Islet of Langerhans (tissue), 1 donor: ENCODE measurements around the gene ABCC5.
A peak's percentile ranks its signal among the peaks of the same experiment; 100 is the strongest.

Experiments
- FAIRE-seq: peaks from one replicate; lab custom pipeline; 2011; peaks lifted over from hg19 to GRCh38; lab: Jason Lieb, UNC

Gene ABCC5

GRCh38 chr3:183922421-183922820 lies 95.3 kb downstream of the ABCC5 start:
- no peak for FAIRE-seq

DNA sequence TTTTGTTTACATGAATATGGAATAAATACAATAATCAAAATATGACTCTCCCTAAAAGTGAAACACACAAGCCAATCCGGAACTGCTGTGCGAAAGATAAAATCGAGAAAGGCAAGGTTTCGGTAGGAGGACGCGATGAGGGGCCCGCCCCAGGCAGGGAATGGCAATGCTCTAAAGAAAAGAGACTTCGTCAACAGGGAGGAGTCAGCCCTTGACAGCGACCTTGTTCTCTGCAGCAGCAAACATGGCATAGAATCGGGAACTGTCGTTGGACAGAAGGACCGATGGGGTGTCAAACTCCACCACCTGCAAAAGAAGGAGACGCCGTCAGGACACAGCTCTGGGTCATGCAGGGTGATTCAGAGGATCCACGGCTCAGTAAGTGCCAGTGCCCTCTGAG lies 96.6 kb downstream of the ABCC5 start:
- no peak for FAIRE-seq

DNA sequence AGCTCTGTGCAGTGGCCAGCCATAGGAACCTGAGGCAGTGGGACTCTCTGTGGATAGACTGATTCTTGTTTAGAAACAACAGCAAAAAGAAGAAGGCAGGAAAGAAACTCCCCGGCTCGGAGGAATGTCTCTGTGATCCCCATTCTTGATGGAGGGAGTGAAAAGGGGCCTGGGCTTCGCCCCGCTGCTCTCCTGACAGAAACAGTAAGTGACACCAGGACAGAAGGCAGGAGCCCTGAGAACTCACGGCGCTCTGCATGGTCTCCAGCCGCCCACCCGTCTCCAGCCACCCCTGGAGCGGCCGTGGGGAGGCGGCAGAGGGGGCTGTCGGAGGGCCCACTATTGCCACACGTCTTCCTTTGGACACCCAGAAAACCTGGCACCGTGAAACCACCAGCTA lies 97.3 kb downstream of the ABCC5 start:
- FAIRE-seq: no peak

DNA sequence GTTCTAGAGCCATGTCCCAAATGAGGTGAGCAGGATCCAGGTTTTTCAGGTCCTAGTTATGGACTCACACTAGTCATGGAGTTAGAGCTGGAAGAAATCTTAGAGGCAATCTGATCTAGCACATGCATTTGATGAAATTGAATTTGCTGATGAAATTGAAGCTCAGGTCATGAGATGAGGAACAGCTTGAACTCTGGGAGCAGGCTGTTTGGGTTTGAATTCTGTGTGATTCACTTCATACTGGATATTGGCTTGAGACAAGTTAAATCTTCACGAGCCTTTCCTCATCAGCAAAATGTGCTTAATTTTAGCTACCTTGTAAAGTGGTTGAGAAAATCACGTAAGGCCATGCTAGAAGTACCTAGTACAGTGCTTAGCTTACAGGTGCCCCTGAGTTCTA lies 99.5 kb downstream of the ABCC5 start:
- no peak for FAIRE-seq

DNA sequence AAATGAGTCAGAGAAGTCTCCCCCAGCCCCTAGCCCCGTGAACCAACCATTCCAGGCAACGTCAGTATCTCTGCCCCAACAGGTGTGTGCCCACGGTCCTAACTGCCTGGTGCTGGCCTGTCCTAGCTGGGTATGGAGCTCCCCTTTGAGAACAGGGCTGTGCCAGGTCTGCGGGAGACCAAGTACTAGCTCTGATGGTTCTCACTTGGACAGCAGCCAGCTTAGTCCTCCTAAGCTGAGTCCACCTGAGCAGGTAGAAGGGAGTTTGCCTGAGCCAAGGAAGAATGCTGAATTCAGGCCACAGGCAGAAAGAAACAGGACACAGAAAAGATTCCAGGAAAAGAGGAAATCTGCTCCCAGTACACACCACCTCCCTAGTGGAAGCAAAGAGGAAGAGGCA lies 99.9 kb downstream of the ABCC5 start:
- FAIRE-seq: no peak

GRCh38 chr3:183914856-183915255 lies 102.8 kb downstream of the ABCC5 start:
- FAIRE-seq: no peak

GRCh38 chr3:183913580-183913920 lies 104.1 kb downstream of the ABCC5 start:
- FAIRE-seq: no peak

GRCh38 chr3:183912895-183913579 lies 104.6 kb downstream of the ABCC5 start:
- FAIRE-seq: no peak

DNA sequence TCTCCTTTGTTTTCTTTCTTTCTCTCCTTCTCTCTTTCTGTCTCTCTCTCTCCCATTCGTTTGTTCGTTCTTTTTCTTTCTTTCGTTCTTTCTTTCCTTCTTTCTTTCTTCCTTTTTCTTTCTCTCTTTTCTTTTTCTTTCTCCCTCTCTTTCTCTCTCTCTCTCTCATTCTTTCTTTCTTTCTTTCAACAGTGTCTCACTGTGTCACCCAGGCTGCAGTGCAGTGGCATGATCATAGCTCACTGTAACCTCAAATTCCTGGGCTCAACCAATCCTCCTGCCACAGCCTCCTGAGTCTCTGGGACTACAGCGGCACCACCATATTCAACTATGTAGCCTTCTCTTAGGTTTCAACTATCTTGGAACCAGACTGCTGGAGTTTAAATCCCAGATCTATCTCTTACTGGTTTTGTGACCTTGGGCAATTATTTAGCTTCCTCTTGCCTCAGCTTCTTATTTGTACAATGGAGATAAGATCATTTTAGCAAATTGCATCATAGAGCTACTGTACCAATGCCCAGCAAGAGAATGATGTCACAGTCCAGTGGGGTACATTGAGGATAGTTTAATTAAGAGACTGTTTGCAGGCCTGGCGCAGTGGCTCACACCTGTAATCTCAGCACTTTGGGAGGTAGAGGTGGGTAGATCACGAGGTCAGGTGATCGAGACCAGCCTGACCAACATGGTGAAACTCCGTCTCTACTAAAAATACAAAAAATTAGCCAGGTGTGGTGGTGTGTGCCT lies 105.7 kb downstream of the ABCC5 start:
- FAIRE-seq: no peak

- FAIRE-seq: no peak
These were observed 106.6 kb downstream of the ABCC5 start for GRCh38 chr3:183911087-183911486.

DNA sequence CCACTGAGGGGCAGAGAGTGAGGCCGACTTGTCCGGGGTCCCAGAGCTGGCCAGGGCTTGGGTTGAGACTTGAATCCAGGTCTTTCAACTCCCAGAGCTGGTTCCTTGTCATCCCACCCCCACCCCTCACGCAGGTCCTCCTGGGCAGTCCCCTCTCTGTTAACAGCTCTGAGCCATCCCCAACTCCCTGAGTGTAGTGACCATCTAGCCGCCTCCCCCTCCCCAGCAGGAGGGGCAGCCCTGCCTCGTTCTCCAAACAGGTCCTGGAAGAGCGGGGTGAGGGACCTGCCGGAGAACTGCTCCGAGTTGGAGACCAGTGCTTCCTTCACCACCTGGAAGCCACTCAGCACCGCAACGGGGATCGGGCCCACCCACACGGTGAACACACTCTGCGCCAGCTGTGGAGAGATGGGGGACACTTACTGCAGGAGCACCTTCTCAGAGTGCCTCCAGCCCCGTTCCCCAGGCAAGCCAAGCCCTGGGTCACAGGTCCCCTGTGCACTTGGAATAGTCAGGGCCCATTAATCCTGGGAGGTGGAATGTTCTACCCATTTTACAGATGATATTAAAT lies 108.6 kb downstream of the ABCC5 start:
- no peak for FAIRE-seq

DNA sequence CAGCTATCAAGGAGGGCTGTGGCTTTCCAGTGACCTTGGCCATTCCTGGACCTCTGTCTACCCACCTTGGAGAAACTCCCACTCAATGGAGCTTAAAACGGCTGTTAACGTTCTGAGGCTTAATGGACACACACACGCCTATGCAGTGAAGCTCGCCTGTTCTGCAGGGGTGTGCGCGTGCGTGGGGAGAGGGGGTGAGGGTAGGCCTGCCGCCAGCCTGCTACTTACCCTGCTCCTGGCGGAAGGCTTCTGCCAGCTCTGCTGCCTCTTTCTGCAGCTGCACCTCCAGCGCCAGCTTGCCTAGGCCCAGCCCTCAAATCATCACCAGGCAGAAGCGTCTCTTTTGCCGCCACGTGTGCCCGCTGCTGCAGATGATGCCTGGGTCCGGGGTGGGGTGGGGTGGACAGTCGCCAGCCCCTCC lies 109.8 kb downstream of the ABCC5 start:
- FAIRE-seq: no peak

DNA sequence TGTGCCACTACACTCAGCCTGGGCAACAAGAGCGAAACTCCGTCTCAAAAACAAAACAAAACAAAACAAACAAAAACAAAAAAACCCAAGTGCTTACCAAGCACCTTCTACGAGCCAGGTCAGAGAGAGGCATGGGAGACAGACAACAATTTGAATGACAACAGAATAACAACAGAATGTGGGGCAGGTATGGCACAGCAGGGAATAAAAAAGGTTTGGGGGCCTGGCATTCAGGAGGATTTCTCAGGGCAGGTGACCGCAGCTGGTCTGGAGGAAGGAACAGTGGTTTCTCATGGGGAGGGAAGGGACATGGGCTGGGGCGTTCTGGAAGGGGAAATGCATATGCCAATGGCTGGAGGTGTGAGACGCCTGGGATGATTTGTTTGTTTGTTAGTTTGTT lies 110.5 kb downstream of the ABCC5 start:
- FAIRE-seq: no peak

GRCh38 chr3:183906234-183906921 lies 111.3 kb downstream of the ABCC5 start:
- FAIRE-seq: no peak

DNA sequence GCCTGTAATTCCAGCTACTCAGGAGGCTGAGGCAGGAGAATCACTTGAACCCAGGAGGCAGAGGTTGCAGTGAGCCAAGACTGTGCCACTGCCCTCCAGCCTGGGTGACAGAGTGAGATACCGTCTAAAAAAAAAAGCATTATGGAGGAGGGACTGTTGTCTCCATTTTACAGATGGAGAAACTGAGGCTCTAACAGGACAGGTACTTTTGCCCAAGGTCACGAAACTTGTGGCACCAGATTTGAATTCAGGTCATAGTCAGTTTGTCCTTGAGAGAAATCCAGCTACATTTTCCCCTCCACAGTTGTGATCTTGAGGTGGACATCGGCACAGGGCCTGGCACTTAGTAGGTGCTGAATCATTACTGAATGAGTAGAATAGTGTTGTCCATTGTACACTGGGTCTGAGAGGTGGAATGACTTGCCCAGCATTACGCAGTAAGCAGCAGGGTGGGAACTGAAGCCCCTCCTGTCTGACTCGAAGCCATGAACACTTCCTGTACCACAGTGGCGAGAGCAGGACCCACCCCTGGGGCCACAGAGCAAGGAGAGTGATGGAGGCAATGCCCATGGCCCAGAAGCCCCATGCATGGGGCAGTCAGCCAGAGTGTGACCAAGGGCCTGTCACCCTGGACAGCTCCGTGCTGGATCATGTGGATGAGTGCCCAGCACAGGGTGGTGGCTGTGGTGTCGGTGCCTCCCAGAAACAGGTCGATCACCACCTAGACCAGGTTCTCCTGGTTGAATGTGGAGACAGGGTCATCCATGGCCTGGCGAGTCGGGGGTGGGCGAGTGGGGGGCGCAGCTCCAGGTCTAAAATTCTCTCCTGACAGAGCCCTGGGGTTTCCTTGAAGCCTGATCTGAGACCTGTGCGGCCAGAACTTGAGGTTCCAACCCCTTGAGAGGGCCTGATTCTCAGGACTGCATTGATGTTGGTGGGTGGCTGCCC lies 112.6 kb downstream of the ABCC5 start:
- FAIRE-seq: no peak

DNA sequence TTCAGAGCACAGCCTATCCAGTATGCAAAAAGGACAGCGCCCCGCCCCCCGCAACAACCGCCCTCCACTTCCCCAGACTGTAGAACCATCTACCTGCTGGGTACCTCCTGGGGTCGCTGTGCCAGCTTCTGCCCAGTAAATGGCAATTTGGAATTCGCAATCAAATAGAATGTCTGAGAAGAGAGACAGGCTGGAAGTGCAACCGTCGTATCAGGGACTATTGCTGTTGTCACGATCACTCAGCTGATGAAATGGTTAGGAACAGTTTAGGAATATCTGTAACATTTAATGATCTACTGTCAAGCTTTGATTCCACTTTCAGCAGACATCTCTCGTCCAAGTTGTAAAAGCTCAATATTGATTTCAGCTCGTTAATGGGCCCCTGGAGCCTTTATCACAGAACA lies 119.7 kb downstream of the ABCC5 start:
- FAIRE-seq: no peak

GRCh38 chr3:183897606-183898005 lies 120.1 kb downstream of the ABCC5 start:
- FAIRE-seq: no peak

- no peak for FAIRE-seq
These were observed 121.1 kb downstream of the ABCC5 start for GRCh38 chr3:183896610-183897009.

GRCh38 chr3:183896184-183896583 lies 121.5 kb downstream of the ABCC5 start:
- FAIRE-seq: no peak

DNA sequence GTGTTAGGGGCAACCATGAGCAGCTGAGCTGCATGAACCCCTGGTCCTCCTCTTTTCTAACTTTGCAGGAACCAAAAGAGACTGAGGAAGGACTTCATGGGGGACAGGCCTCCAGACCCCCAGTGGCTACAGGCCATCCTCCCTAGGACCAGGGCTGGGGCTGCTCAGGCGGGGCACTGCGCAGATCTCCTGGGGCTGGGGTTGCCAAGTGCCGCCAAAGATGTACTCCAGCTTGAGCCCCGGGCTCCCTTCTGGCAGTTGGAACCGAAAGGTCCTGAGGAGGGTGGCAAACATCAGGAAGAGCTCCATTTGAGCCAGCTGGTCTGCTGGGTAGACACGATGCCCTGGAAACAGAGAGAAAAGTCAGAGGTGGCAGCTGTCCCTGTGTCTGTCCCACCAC lies 121.9 kb downstream of the ABCC5 start:
- no peak for FAIRE-seq

DNA sequence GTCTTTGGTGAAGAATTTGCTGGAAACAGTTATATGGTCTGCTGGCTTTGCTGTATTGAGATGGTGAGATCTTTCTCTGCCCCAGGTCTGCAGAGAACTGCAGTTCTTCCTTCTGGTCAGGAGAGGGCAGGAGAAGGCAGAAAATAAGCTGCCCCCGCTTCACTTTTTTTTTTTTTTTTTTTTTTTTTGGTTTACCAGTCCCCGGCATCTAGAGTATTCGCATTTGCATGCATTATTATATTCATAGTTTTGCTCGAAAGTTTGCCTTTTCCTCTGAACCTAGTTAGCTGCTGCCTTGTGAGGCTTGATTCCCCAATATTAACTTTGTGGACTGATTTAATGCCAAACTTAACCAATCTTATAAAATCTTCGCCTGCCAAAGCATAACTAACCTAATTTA lies 122.4 kb downstream of the ABCC5 start:
- peak; percentile 86 for FAIRE-seq

DNA sequence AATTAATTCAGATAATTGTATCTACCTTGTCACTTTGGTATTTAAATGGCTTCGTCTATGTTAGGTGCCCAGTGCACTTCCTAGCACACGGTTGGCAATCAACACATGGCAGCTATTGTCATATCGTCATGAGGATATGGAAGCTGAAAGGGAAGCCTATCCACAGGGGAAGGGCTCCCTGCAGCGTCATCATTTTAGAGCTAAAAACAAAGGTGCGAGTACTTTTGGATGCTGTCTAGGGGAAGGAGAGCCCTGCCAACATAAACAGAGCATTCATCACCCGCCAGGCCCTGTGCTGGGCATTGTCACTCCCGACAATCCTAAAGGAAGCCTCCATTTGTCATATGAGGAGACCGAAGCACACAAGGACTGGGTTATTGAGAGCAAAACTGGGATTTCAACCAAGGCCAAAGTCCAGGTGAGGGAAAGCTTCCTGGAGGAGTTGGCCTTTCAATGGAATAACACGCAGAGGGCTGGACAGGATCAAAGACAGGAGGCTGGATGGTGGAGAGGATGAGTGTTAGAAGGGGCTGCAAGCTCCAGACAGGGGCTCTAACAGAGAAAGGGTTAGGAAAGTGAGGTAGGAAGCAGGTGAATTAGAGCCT lies 125.0 kb downstream of the ABCC5 start:
- no peak for FAIRE-seq
